K562 (cell line): ENCODE measurements around the gene BLOC1S2.

ENCODE experiments used
- GABPA ChIP-seq: fragments of 200-800 bp; sonication (Bioruptor generic); conservative IDR thresholded peaks from 2 replicates; pipeline ENCODE4 v1.6.1; 2016; ENCODE audit warnings: low read depth, missing genetic modification characterization, missing compliant biosample characterization
- JUN ChIP-seq, 2 experiments: sonication (generic) in 1 of 2; formaldehyde crosslinking in 1 of 2; IDR thresholded peaks; 2 replicates each; pipeline versions ENCODE4 v1.6.1 to v1.8.0; 2012 to 2022; ENCODE audit warnings: borderline replicate concordance in 2 of 2, mild to moderate bottlenecking in 2 of 2, improper control_type of control experiment in 1 of 2, low read depth in 1 of 2, low read length in 1 of 2, missing genetic modification reagents in 1 of 2
- MEIS2 ChIP-seq: fragments of 450-650 bp; IDR thresholded peaks from 2 replicates; pipeline ENCODE4 v1.6.1; 2014; ENCODE audit warnings: mild to moderate bottlenecking; ENCODE audit not compliant: partially characterized antibody
- TEAD1 ChIP-seq, 2 experiments: fragments of 450-650 bp in 1 of 2; sonication (generic) in 1 of 2; formaldehyde crosslinking; IDR thresholded peaks; 2 replicates each; pipeline versions ENCODE4 v1.4.0 to v1.8.0; 2020 to 2022; ENCODE audit warnings: mild to moderate bottlenecking in 2 of 2, missing genetic modification reagents in 1 of 2
- ZNF449 ChIP-seq: fragments of 250-450 bp; sonication (Bioruptor Pico); IDR thresholded peaks from 2 replicates; pipeline ENCODE4 v1.8.0; 2022; ENCODE audit warnings: moderate library complexity, mild to moderate bottlenecking, inconsistent platforms

GRCh38 chr10:100239851-100240250 is 46.6 kb downstream of the BLOC1S2 start:
- TF ChIP-seq MEIS2 (no peak), GABPA (tag) (no peak), ZNF449 (CRISPR knock-in tag) (no peak), TEAD1 (CRISPR knock-in tag; IDR thresholded peaks at IDR 0.05) (no peak), JUN (IDR thresholded peaks at IDR 0.05; ENCODE audit: borderline replicate concordance, low read depth, low read length) (no peak), JUN (CRISPR knock-in tag; IDR thresholded peaks at IDR 0.05; ENCODE audit: borderline replicate concordance) (no peak)
